Hindlimb muscle (tissue), 1 donor: ENCODE results near the gene SPATS1. TPM values are rescaled to one million over a fixed set of nuclear protein-coding genes. Genes with fewer than 3 reads are reported as not detected.
"Not testable (repeated sequence)": the region's sequence is repeated elsewhere in the genome, so short reads cannot be mapped to it uniquely, and the experiment has no call there.

ENCODE experiments used
- DNase-seq: peaks from one replicate; pipeline ENCODE4 v3.0.0-alpha.2; 2013
- polyA plus RNA-seq: library from polyadenylated mRNA; unstranded; fragments of 120-200 nt; gene quantifications from one replicate; pipeline ENCODE4 v1.2.1, GENCODE V29; 2013; ENCODE audit not compliant: insufficient read length

Gene SPATS1
- polyA plus RNA-seq, 1 donor: not detected

DNA sequence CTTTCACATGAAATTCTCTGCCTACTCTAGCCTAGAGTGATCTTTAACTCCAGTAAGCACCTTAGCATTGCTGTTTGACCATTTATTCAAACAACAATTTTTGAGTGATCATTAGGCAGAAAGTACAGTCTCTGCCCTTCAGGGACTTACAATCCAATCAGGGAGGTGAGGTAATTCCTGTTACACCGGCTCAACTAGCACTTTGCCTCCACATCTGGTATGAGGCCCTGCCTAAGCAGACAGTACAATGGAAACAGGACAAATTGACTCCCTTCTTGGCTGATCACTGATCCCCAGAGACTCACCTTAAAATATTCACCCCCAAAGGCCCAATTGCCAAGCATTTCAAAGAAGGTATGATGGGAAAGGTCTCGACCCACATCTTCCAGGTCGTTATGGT is 30.7 kb upstream of the SPATS1 start:
- DNase-seq: no peak

- peak; percentile 87 for DNase-seq
Measured at GRCh38 chr6:44312901-44313788, 29.3 kb upstream of the SPATS1 start, which contains the start of gene AARS2. Gene AARS2, minus strand, starts transcription at chr6:44313347. Its CDS starts 24 bp downstream, at chr6:44313323.

DNA sequence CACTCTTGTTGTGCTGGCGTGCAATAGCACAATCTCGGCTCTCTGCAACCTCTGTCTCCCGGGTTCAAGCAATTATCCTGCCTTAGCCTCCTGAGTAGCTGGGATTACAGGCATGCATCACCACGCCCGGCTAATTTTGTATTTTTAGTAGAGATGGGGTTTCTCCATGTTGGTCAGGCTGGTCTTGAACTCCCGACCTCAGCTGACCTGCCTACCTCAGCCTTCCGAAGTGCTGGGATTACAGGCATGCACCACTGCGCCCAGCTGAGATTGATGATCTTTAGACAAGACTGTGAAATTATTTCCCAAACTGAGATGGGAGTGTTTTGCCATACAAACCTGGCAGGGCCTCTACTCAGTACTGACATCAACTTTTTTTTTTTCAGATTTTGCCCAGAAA is 27.8 kb upstream of the SPATS1 start:
- not testable (repeated sequence) for DNase-seq

DNA sequence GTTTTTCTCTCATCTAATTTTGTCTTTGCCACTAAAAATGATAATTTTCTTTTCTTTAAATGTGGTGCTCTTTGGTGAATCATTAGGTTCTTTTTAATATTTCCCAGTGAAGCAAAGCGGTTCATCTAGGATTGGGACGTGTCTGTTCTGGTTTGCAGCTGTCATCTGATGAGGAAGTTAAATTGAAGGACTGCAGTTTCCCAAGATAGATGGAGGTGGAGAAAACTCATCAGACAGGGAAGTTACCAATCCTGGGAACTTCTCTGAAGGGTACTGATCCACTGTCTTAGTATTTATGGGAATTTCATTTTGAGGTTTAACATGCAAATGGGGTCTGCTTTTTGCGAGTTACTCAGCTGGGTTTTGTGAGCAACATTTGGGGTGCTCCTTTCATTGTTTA is 26.9 kb upstream of the SPATS1 start:
- DNase-seq: no peak

GRCh38 chr6:44315951-44316350 is 26.5 kb upstream of the SPATS1 start:
- no peak for DNase-seq

GRCh38 chr6:44316481-44316880 is 26.0 kb upstream of the SPATS1 start:
- DNase-seq: no peak

DNA sequence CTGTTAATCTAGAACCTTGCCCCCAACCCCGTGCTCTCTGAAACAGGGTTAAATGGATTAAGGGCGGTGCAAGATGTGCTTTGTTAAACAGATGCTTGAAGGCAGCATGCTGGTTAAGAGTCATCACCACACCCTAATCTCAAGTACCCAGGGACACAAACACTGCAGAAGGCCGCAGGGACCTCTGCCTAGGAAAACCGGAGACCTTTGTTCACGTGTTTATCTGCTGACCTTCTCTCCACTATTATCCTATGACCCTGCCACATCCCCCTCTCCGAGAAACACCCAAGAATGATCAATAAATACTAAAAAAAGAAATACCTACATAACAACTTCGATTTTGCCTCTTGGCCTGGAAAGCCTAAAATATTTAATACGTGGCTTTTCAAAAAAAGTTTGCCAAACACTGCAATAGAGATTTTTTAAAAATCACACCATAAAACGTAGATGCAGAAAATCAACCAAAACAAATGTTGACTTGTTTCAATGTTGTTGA is 25.3 kb upstream of the SPATS1 start:
- not testable (repeated sequence) for DNase-seq

DNA sequence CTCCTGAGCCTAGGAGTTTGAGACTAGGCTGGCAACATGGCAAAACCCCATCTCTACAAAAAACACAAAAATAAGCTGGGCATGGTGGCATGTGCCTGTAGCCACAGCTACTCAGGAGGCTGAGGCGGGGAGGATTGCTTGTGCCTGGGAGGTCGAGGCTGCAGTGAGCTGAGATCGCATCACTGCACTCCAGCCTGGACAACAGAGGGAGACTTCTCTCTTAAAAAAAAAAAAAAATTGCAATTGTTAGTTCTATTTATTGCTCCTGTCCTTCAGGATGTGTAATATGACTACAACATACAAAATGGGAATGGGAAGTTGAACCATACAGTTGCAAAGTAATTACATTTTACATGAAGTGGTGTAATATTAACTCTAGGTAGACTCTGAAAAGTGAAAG is 21.2 kb upstream of the SPATS1 start:
- no peak for DNase-seq

GRCh38 chr6:44327096-44327495 is 15.4 kb upstream of the SPATS1 start:
- no peak for DNase-seq

GRCh38 chr6:44327760-44328159 is 14.7 kb upstream of the SPATS1 start:
- no peak for DNase-seq

GRCh38 chr6:44328203-44328602 is 14.2 kb upstream of the SPATS1 start:
- DNase-seq: not testable (repeated sequence)

DNA sequence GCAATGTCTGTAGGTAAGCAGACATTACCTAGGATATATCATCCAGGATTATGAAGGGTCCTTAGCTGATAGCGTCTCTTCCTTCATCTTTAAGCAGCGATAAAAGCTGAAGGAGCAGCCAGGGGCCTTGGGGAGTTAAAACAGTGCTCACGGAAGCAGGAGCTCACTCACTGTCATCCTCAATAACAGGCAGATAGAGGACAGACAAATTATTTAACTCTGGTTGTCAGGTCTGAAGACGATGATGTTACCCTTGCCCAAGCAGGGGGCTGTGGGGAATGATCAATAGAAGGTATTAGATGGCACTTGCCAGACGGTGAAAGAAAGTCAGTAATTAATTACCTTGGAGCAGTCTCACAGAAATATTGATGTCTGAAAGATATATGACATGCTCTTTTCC is 12.6 kb upstream of the SPATS1 start:
- no peak for DNase-seq

DNA sequence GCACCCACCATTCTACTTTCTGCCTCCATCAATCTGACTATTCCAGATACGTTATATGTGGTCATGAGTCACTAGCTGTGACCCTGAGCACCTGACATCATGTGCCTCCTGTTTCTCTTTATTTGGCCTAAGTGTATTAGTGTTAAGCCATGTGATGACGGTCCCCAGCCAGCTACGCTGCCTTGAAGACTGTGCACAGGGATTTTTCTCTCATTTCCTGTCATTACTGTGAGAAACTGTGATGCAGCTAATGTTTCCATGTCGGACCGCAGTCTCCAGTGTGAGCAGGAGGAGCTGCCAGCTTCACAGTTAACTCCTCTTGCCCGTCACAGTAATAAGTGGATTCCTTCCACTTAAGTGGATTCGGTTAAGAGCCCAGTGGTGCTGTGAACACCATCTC is 9.9 kb upstream of the SPATS1 start:
- DNase-seq: peak; percentile 15

DNA sequence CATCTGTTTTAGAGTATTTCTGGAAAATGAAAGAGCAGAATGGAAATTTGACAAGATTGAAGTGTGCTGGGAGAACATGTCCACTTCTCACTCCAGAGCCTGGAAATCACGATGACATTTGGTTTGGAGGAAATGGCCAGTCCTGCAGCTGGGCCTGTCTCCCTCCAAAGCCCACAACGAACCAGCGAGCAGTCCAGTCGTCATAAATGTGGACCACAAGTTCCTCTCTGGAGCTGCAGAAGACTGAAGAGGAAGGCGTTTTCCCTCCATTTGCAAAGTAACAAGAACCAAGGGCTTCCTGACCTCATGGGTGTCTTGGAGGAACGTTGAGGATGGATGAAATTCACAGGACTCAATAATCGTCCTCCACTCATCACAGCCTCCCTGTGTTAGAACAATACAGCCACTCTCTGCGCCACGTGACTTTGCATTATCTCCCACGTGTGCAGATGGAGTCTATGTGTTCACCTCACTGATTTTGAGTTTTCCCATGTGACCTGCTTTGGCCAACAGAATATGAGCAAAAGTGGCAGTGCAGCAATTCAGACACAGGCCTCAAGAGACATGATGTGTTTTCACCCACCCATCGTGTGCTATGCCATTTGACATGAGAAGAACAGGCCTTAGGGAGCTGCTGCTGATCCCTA is 9.1 kb upstream of the SPATS1 start:
- DNase-seq: no peak

- DNase-seq: no peak
Measured at GRCh38 chr6:44333942-44334341, 8.5 kb upstream of the SPATS1 start.

DNA sequence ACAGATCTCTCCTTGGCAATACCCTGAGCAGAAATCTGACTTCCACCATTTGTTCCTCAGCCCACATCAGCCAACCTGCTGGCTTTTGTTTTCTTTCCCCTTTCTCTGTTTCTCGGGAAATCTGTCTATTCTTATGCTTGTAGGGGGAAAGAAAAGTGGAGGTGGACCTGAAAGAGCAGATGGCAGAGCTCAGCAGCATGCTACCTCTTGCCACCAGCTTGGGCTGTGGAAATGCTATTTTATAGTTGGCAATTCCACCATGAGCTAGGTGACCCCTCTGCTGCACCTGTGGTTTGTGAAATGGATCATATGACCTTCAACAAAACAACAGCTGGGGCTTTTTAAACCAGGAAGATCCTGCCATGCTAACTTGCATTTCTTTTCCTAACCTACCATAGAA is 6.8 kb upstream of the SPATS1 start:
- no peak for DNase-seq

DNA sequence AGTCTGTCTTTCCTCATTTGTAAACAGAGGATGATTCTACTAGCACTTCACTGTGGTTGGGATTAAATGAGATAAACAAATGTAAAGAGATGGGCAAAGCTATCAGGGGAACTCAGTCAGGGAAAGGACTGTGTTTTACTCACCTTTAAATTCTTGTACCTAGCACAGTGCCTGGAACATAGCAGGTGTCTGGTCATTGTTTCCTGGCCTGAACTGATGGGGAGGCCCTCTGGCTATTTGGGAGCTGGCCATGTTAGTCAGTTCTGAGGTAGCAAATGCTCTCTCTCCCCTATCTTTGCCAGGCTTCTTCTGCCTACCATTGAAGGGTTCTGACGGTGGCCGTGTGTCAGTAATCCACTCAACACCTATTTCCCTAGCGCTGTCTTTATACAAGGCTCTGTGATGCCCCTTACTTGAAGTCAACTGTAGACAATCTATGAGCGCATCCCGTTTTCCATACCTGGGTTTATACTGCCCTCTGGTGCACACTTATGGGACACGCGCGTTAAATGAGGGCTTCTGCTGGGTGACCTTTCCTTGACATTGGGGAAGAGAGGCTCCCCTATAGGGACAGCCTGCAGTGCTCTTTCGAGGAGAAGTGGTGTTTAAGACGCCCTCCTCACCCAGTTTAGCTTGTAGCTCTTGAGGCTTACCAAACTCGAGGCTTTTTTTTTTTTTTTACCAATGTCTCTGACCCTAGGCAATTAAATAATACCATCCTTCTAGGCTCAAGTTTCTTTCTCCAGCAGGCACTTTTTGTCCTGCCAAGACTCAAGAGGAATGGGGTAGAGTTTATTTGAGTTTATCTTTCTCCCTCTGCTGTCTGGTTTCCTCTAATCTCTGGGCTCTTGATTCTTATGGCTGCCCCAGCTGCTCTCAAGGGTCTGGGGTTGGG is 4.0 kb upstream of the SPATS1 start:
- peak; percentile 60 for DNase-seq

DNA sequence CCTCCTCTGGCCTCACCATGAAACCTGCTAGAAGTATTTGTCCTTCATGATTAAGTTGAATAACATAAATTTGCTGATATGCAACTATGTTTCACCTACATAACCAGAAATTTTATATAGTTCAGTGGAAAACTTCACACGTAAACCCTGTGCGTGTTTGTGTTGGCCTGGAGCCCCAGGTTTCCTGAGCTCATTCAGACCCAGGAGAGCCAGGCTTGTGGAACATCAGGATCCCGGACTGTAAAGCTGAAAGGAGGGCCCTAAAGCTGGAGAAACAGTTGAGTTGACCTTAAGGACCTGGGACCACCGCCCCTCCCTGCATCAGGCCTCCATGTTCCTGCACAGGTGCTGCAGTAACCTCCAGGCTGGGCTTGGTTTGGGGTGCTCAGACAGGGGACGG is 3.1 kb upstream of the SPATS1 start:
- DNase-seq: no peak

- DNase-seq: no peak
Measured at GRCh38 chr6:44339763-44340625, 2.5 kb upstream of the SPATS1 start.

DNA sequence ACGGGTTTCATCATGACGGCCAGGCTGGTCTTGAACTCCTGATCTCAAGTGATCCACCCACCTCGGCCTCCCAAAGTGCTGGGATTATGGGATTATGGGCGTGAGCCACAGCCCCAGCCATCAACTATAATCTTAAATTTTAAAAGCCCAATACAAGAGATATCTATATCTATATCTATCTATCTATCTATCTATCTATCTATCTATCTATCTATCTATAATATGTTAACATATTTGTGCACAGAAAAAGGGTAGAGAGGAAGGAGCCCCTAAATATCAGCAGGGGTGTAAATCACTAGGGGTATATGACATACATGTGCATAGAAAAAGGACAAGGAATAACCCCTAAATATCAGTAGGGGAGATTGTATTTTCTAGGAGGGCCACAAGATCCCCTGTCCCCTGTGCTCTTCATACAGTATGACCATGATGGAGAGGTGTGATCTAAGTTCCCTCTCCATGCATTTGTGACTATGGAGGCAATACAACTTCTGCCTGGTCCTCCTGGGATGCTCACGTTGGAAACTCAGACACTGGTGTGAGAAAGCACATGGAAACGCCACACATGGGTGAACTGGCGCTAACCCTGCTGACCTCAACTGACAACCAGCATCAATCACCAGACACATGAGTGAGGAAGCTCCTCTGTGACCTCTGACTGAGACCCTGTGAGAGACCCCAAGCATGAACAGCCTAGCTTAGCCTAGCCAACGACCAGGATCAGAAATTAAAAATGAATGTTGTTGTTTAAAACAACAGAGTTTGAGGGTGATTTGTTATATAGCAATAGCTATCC is 1.2 kb upstream of the SPATS1 start:
- DNase-seq: no peak

DNA sequence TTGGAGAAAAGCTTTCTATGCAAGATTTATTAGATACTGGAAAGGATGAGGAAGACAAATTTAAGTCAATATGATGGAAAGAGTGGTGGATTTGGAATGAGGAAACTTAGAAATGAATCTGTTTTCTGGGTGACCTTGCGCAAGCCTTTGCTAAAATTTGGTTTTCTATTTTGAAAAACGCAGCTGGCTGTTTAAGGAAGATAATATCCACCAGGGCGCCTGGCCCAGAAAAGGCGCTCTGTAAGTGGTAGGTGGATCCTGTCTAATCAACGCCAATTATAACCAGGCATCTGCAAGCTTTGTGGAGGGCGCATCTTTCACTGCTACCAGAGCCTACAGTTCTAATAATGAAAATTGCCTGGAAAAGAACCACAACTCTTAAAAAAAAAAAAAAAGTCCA is 398 bp upstream of the SPATS1 start:
- peak; percentile 10 for DNase-seq
